GM19043 (cell line): Measurements from ENCODE around the gene SEMA5B.

ENCODE experiments used
- ATAC-seq: cut with Tn5 transposase; IDR thresholded peaks from one replicate; pipeline ENCODE4 v1.9.1; 2021; ENCODE audit warnings: low read depth; ENCODE audit not compliant: unreplicated experiment

SEMA5B gene

DNA sequence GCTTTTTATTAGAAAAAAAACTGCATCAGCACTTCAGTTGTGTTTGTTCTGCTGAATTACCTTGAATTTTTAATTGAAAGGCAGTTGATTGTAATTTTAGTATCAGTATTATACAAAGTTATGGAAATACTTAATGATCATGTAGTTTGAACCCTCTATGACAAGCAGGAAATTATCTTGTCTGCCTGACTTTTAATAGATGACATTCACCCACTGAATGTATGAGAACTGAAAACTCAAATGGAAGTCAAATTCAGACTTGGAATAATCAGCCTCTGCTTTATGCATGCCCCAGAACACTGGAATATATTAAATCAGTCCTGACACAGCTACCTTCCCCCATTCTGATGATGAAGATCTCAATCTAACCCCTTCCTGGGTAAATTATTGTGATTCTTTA is 159.2 kb downstream of the SEMA5B start:
- ATAC-seq = no peak

DNA sequence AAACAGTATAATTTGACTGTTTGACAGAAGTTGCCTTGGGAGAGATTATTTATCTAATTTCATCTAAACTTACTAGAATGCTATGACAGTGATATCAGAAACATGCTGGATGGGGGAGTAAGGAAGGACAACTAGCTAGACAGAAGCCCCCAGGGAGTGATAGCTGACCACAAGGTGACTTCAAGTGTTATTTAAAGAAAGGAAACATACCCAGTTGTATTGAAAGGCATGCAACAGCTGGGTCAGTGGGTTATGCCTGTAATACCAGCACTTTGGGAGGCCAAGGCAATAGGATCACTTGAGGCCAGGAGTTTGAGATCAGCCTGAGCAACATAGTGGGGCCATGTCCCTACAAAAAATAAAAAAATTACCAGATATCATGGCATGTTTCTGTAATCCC is 163.1 kb downstream of the SEMA5B start:
- no peak for ATAC-seq

DNA sequence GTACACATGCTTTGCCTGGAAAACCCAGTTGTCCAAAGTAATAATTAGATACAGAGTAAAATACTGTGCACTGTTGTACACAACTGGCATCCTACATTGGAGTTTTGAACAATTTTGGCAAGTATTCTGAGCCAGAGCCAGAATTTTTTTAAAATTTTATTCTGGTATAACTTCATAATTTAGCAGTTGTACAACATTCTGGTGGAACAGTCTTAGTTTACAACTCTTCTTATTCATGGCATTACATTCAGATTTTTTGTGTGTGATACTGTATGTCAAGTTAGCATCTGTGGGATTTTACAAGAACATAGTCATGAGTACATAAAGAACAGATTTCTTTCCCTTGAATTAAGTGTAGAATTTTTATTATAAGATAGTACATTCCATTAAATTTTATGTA is 165.2 kb downstream of the SEMA5B start:
- no peak for ATAC-seq
